ENCODE measurements around the gene MUTYH.

DNA sequence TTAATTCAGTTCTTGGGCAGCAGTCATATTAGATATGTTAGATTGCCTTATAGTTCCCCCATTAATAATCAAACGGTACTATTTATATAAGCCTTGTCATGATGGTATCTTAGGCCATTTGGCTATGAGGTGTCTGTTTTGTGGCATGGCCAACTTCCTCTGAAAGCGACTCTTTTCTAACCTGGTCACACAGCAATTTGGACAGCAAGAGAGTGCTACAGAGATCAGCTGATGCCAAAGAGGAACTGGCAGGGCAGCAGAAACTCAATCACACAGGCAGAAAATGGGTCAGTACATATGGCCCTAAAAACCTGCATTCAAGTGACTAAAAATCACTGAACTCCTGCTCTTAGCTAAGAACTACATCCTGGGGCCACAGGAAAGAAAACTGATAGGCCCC is 13.4 kb upstream of the MUTYH start:
- TF ChIP-seq TEAD4 (IDR thresholded peaks at IDR 0.05): no peak
- no peak for TF ChIP-seq ZBTB7A (IDR thresholded peaks at IDR 0.05; ENCODE audit: low read depth)
- no peak for TF ChIP-seq FOXM1 (IDR thresholded peaks at IDR 0.05; ENCODE audit: borderline replicate concordance, low read depth)
- TF ChIP-seq YY1 (IDR thresholded peaks at IDR 0.05; ENCODE audit: low read depth): no peak
- TF ChIP-seq TCF12 (IDR thresholded peaks at IDR 0.05; ENCODE audit: low read depth): no peak
- TF ChIP-seq, protein P1, sequence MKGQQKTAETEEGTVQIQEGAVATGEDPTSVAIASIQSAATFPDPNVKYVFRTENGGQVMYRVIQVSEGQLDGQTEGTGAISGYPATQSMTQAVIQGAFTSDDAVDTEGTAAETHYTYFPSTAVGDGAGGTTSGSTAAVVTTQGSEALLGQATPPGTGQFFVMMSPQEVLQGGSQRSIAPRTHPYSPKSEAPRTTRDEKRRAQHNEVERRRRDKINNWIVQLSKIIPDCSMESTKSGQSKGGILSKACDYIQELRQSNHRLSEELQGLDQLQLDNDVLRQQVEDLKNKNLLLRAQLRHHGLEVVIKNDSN (IDR thresholded peaks at IDR 0.05): no peak
- TF ChIP-seq, protein P2, sequence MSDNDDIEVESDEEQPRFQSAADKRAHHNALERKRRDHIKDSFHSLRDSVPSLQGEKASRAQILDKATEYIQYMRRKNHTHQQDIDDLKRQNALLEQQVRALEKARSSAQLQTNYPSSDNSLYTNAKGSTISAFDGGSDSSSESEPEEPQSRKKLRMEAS (IDR thresholded peaks at IDR 0.05): no peak
- TF ChIP-seq EP300 (IDR thresholded peaks at IDR 0.05; ENCODE audit: borderline replicate concordance): no peak
- no peak for TF ChIP-seq CEBPB (IDR thresholded peaks at IDR 0.05)
- no peak for TF ChIP-seq TAF1 (IDR thresholded peaks at IDR 0.05; ENCODE audit: low read depth)
- TF ChIP-seq CREB1 (IDR thresholded peaks at IDR 0.05; ENCODE audit: low read depth): no peak
- TF ChIP-seq RAD21 (IDR thresholded peaks at IDR 0.05; ENCODE audit: low read depth): no peak
- TF ChIP-seq, protein P3, sequence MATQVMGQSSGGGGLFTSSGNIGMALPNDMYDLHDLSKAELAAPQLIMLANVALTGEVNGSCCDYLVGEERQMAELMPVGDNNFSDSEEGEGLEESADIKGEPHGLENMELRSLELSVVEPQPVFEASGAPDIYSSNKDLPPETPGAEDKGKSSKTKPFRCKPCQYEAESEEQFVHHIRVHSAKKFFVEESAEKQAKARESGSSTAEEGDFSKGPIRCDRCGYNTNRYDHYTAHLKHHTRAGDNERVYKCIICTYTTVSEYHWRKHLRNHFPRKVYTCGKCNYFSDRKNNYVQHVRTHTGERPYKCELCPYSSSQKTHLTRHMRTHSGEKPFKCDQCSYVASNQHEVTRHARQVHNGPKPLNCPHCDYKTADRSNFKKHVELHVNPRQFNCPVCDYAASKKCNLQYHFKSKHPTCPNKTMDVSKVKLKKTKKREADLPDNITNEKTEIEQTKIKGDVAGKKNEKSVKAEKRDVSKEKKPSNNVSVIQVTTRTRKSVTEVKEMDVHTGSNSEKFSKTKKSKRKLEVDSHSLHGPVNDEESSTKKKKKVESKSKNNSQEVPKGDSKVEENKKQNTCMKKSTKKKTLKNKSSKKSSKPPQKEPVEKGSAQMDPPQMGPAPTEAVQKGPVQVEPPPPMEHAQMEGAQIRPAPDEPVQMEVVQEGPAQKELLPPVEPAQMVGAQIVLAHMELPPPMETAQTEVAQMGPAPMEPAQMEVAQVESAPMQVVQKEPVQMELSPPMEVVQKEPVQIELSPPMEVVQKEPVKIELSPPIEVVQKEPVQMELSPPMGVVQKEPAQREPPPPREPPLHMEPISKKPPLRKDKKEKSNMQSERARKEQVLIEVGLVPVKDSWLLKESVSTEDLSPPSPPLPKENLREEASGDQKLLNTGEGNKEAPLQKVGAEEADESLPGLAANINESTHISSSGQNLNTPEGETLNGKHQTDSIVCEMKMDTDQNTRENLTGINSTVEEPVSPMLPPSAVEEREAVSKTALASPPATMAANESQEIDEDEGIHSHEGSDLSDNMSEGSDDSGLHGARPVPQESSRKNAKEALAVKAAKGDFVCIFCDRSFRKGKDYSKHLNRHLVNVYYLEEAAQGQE (IDR thresholded peaks at IDR 0.05; ENCODE audit: low read depth): no peak
